ENCODE measurements around the gene PLSCR3.

The PLSCR3 gene

GRCh38 chr17:7426203-7426863 lies 32.0 kb upstream of the PLSCR3 start:
- no peak for DNase-seq

DNA sequence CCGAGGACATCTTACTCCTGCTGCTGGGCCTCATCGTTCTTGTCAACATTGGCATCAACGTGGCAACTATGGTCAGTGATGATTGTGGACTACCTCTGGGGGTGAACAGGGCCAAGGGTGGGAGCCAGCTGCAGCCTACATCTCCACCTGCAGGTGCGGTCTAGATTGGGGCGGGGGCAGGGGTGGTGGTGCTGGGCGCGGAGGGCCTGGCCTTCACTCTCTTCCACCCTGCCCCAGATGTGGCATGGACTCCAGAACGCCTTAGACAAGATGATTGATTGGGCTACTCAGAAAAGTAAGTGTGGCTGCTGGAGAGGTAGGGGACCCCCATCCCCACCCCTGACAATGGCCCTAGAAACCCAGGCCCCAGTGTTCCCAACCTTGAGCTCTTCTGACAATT lies 31.4 kb upstream of the PLSCR3 start:
- no peak for DNase-seq

DNA sequence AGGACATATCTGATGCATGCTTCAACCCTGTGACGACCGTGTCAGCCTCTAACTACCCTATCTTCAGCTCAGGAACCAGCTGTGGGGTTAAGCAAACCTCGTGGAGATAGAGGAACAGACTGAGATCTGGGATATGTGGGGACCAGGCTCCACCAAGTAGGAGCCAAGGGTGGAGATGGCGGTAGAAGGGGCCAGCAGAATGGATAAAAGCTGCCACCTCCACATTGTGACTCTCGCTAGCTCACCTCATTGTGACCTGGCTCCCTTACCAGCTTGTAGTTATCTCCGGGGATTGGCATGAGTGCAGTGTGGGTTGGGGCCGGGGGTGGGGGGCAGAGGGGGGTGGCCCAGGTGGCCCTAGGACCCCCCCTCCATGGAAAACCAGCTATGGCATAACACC lies 31.0 kb upstream of the PLSCR3 start, which contains the start of gene SPEM2:
Gene SPEM2, plus strand, starts transcription at position 301 of the 400 bp plus-strand sequence. Its CDS starts 73 bp downstream, at position 374.
- no peak for DNase-seq

DNA sequence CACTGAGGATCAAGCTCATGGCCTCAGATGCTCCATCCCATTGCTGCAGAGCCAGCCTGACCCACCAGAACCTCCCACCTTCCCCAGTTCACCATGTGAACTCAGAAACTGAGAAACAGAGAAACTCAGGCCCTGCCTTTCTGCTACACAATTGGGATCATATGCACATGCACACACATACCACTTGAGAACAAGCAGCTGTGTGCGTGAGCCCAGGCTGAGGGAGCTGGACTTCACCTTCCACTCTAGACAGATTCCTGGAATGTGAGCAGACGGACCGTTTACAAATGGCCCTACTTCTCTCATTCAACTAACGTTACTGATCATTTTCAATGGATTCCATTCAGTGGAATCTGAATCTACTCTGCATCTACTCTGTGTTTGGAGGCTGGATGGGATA lies 29.4 kb upstream of the PLSCR3 start:
- DNase-seq = no peak

- no peak for DNase-seq
Measured at GRCh38 chr17:7421186-7421585, 26.9 kb upstream of the PLSCR3 start.

DNA sequence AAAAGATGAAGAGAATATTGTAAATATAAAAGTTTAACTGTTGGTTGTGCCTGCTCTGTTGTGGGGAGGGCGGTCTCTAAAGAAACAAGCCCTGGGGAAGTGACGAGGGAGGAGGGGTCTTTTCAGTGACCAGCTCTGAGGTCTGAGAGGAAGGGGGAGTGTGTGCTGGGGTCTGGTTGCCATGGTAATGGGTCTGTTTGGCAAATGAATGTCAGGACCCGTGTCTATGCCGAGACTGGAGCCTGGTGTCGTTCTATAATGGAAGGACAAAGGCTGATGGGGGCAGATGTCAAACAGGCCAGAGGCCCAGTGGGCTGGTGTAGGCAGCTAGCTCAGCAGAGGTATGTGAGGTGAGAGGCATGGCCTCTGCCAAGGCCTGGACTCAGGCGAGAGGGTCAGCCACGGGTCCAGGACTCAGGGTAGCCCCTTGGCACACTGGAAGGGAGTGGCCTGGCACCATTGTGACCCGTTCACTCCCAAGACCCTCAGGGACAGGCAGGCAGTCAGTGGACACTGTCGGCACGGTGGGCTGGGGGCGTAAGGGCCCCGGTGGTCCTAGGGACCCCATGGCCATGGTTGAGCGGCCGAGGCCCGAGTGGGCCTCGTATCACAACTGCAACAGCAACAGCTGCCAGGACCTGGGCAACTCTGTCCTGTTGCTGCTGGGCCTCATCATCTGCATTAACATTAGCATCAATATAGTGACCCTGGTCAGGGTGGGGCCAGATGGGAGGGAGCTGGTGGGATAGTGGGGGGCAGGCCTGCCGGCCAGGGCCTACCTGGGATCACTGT lies 25.7 kb upstream of the PLSCR3 start, which contains the start of gene SPEM1:
Gene SPEM1, plus strand, starts transcription at position 506 of the 792 bp plus-strand sequence. Its CDS starts 61 bp downstream, at position 567.
- no peak for DNase-seq

GRCh38 chr17:7418472-7419152 lies 24.3 kb upstream of the PLSCR3 start:
- no peak for DNase-seq

DNA sequence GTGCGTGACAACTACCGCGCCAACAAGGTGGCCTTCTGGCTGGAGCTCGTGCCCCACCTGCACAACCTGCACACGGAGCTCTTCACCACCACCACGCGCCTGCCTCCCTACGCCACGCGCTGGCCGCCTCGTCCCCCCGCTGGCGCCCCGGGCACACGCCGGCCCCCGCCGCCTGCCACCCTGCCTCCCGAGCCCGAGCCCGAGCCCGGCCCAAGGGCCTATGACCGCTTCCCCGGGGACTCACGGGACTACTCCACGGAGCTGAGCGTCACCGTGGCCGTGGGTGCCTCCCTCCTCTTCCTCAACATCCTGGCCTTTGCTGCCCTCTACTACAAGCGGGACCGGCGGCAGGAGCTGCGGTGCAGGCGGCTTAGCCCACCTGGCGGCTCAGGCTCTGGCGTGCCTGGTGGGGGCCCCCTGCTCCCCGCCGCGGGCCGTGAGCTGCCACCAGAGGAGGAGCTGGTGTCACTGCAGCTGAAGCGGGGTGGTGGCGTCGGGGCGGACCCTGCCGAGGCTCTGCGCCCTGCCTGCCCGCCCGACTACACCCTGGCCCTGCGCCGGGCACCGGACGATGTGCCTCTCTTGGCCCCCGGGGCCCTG lies 22.8 kb upstream of the PLSCR3 start:
- DNase-seq = no peak

DNA sequence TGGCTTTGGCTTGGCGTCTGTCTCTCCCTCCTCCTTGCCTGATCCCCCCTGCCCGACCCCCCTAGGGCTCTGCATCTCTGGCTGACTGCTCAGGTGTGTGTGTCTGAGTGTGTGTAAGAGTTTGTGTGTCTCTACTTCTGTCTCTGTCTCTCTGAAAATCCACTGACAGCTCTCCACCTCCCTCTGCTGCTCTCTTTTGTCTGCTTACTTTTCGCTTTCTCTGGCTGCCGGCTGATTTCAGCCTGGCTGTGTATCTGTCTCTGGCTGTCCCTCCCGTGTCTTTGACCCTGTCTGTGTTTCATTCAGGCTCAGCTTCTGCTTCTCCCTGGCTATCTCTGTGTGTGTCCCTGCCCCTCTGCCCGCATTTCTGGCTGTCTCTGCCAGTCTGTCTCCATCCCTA lies 22.0 kb upstream of the PLSCR3 start:
- no peak for DNase-seq

DNA sequence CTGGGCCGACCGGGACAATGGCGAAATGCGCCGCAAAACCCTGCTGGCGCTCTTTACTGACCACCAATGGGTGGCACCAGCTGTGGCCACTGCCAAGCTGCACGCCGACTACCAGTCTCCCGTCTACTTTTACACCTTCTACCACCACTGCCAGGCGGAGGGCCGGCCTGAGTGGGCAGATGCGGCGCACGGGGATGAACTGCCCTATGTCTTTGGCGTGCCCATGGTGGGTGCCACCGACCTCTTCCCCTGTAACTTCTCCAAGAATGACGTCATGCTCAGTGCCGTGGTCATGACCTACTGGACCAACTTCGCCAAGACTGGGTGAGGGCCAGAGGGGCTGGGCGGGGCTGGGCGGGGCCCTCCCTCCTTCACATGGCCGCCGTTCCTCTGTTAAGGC lies 21.5 kb upstream of the PLSCR3 start:
- no peak for DNase-seq

DNA sequence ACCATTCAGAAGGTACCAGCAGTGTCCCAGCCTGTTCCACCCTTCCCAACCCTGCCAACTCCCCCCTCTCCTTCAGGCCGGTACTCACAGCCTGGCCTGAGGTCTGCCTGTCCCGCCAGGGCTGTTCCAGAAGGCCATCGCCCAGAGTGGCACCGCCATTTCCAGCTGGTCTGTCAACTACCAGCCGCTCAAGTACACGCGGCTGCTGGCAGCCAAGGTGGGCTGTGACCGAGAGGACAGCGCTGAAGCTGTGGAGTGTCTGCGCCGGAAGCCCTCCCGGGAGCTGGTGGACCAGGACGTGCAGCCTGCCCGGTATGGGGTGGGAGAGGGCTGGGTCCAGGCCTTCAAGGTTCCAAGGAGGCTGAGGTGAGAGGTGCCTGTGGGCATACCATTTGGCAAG lies 20.5 kb upstream of the PLSCR3 start:
- no peak for DNase-seq

DNA sequence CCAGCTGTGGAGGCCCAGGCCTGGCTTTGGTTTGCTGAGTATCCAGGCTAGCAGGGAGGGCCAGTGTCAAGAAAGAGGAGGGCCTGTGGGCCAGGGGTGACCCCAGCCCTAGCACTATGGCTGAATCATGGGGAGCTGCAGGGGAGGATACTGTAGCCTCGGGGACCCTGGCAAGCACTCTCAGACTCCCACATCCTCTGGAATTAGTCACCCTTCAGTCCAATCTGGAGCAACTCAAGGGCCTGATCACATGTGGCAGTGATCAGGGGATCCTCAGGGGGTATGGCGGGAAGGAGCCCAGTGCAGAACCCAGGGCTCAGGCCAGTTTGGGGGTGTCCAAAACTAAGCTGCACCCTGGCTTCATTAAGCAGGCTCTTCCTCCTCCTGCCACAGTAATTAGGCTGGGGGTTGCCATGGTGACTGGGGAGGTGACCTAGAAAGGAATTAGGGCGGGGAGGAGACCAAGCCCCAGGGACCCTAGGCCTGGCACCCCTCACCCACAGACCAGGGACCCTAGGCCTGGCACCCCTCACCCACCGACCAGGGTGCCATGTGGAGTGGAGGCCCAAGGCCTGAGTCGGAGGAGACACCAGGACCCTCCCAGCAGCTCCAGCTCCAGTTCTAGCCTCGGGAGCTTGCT lies 19.1 kb upstream of the PLSCR3 start:
- no peak for DNase-seq

- no peak for DNase-seq
Measured at GRCh38 chr17:7411427-7411750, 17.1 kb upstream of the PLSCR3 start.

GRCh38 chr17:7410634-7411426 lies 16.5 kb upstream of the PLSCR3 start:
- no peak for DNase-seq

DNA sequence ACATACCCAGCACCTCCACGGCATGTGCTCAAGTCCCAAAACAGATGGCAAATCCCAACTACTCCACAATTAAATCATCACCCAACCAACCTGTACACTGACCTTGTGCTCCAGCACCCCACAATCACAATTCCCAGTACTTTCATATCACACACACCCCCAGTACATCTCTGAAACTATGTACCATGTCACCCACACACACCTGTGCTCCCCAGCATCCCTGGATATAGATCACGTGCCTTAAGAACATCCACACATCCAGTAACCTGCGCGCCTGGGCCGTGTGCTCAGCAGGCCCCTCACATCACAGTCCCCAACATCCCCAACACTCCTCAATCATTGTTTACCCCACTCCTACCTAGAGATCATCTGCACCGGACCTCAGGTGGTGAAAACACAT lies 15.4 kb upstream of the PLSCR3 start:
- DNase-seq = no peak

DNA sequence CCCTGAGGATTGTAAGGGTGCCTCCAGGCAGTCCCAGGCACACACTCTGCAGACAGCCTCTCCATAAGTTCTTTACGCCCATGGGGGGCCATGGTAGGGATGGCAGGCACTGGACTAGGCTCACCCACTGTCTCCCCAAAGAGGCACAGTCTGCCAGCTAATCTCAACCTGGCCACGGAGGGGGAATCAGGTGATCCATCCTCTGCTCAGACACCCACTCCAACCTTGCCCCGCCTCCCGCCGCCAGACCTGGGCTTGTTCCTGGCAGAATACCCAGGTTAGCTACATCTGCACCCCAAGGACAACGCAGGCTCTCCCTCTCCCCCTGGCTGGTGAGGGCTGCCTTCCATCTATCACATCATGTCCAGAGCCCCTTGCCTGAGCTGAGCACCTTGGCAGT lies 14.5 kb upstream of the PLSCR3 start:
- DNase-seq = no peak

- DNase-seq = no peak
Measured at GRCh38 chr17:7408252-7408727, 14.0 kb upstream of the PLSCR3 start.

DNA sequence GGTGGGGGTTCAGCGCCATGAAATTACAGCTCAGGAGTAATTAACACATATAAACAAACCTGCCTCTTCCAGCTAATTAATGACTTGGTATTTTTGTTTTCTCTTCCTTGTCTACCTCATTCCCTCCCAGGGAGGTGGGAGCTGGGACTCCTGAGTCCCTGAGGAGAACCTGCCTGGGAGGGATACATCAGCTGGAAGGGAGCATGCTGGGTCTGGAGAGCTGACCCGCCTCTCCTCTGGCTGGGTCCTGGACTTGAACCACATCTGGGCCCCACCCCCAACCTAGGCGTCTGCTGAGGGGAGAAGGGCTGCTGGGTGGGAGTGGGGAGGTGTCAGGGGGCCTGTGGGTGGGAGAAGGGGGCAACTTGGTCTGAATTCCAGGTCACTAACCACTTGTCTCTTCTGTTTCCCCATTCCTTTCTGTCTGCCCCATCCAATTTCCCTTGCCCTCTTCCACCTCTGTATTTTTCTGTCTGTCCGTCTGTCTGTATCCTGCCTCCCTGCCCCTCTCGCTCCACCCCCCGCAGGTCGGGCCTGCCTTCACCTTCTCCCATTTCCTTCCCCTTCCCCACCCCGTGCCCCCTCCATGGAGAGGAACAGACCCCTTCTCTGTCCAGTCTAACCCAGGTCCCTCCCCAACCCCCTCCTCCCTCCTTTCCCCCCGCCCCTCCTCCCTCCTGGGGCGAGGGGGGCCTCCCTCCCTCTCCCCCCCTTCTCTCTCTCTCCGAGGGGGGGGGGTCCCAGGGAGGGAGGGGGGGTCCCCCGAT lies 13.3 kb upstream of the PLSCR3 start, which contains the start of gene NLGN2:
Gene NLGN2, plus strand, starts transcription at position 361 of the 767 bp plus-strand sequence. CDS start 411 bp downstream, outside the sequence.
- DNase-seq = no peak

GRCh38 chr17:7407082-7407481 lies 12.8 kb upstream of the PLSCR3 start:
- DNase-seq = no peak

DNA sequence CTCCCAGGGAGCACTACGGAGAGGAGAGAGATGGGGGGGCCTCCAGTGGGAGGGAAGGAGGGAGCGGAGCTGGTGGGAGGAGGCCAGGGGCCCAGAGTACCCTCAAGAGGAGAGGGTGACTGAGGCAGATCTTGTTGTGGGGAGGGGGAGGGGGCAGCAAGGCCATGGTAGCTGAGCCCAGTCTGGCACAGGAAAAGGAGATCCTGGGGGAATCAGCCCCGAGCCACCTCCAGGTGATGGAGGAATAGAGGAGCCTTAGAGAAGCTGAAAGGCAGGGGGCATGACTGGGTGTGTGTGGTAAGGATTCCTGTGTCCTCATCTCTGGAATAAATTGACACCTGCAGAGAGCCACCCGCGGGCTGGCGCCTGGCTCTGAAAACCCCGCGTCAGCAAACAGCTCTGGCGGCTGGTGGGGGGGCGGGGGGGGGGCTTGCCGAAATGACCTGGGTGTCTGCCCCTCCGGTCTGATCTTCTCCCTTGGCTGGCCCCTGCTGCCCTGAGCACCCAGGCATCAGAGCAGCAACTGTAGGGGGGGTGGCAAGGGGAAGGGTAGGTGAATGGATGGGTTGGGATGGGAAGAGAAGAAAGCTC lies 12.0 kb upstream of the PLSCR3 start:
- no peak for DNase-seq

All from NCI-H345 (cell line).